Activated CD8-positive, alpha-beta T cell treated with anti-CD3 and anti-CD28 coated beads for 36 hours (primary cell): ENCODE measurements around the gene LMNB1. TPM values are rescaled to one million over a fixed set of nuclear protein-coding genes. Genes with fewer than 3 reads are reported as not detected.

Experiments
- ATAC-seq: fragments of 200-7000 bp; cut with Tn5 transposase; one replicate; pipeline ENCODE4 v1.10.0; 2021; ENCODE audit warnings: mild to moderate bottlenecking, moderate library complexity
- CTCF ChIA-PET: fragments of 350-600 bp; sonication (Branson Sonifier 250); formaldehyde crosslinking; loops from one replicate; lab custom pipeline; 2021; ENCODE audit warnings: antibody characterized with exemption; lab: Charles Lee
- POLR2A ChIA-PET: fragments of 350-600 bp; sonication (Branson Sonifier 250); formaldehyde crosslinking; loops from one replicate; lab custom pipeline; 2021; ENCODE audit warnings: antibody characterized with exemption; lab: Charles Lee
- DNase-seq: peaks from one replicate; pipeline ENCODE4 v3.0.0-alpha.2; 2020
- H3K27ac Mint-ChIP-seq: one replicate; pipeline ENCODE4 v1.8.0; 2021; ENCODE audit warnings: mild to moderate bottlenecking, mixed read lengths
- H3K27me3 Mint-ChIP-seq: one replicate; pipeline ENCODE4 v1.8.0; 2021; ENCODE audit warnings: mixed read lengths
- H3K36me3 Mint-ChIP-seq: one replicate; pipeline ENCODE4 v1.8.0; 2021; ENCODE audit warnings: low read depth, mixed read lengths
- H3K4me1 Mint-ChIP-seq: one replicate; pipeline ENCODE4 v1.8.0; 2021; ENCODE audit warnings: low read depth, mixed read lengths
- H3K4me3 Mint-ChIP-seq: one replicate; pipeline ENCODE4 v1.8.0; 2021; ENCODE audit warnings: mild to moderate bottlenecking, moderate library complexity, mixed read lengths
- H3K9me3 Mint-ChIP-seq: one replicate; pipeline ENCODE4 v1.8.0; 2021; ENCODE audit warnings: mixed read lengths
- intact Hi-C: fragments of 100-400 bp; cut with micrococcal nuclease; formaldehyde crosslinking; loops from one replicate; pipeline ENCODE4 v1.10.0; 2022
- total RNA-seq, 2 experiments: library from RNA; stranded (reverse); gene quantifications; one replicate each; pipeline ENCODE4 v1.2.3, GENCODE V29; 2021
- TF ChIP-seq, protein P1 (sequence below): fragments of 200-600 bp; IDR thresholded peaks from one replicate; pipeline ENCODE4 v1.8.0; 2022; ENCODE audit warnings: antibody characterized with exemption, mild to moderate bottlenecking

Gene LMNB1
- total RNA-seq, 2 experiments from 2014 or later = 198 TPM

DNA sequence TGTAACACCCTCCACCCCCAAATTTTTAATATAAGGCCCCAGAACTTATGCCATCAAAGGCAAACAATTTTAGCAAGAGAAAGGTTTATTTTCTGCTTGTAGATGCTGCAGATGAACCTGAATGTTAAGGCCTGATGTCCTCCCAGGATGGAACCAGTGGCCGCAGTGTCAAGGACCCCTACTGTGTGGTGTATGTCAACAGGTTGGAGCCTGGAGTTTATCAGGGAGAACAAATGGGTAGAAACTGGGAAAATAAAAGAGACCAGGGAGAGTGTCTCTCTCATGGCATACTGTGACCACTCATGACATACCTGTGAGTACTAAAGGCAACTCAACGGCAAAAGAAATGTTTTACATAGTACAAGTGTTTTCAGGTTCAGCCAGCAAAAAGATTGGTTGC is 34.5 kb upstream of the LMNB1 start:
- no peak for ATAC-seq
- Mint-ChIP-seq H3K4me3 (no peak overlapping the region), H3K27ac (no peak overlapping the region), H3K36me3 (no peaks in the 10 kb centered on the region), H3K27me3 (peaks cover 8% of the 10 kb centered on the region), H3K9me3 (no peaks in the 10 kb centered on the region), H3K4me1 (peaks cover 15% of the 10 kb centered on the region)
- no peak for DNase-seq
- ChIA-PET POLR2A (interaction anchor here (2.2 kb wide), 1 partner anchor 36 kb away, joined by 9 read pairs; the partner anchor contains the start of gene LMNB1), CTCF (no interaction called here)
- TF ChIP-seq, protein P1, sequence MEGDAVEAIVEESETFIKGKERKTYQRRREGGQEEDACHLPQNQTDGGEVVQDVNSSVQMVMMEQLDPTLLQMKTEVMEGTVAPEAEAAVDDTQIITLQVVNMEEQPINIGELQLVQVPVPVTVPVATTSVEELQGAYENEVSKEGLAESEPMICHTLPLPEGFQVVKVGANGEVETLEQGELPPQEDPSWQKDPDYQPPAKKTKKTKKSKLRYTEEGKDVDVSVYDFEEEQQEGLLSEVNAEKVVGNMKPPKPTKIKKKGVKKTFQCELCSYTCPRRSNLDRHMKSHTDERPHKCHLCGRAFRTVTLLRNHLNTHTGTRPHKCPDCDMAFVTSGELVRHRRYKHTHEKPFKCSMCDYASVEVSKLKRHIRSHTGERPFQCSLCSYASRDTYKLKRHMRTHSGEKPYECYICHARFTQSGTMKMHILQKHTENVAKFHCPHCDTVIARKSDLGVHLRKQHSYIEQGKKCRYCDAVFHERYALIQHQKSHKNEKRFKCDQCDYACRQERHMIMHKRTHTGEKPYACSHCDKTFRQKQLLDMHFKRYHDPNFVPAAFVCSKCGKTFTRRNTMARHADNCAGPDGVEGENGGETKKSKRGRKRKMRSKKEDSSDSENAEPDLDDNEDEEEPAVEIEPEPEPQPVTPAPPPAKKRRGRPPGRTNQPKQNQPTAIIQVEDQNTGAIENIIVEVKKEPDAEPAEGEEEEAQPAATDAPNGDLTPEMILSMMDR = no peak
- intact Hi-C loops = no loop called here

DNA sequence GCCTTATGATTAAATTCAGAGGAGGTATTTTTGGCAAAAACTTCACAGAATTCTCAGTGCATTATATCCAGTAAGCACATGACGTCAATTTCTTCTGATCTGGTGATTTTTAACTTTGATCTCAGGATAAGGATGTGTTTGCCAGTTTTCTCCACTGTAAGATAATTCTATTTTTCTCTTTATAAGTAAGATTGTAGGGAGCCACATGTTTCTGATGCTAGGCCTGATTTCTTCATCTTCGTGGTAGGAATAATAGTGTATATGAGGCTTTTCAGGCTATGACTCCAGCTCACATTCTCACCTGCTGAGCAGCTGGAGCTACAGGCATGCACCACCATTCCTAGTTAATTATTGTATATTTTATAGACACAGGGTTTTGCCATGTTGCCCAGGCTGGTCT is 32.1 kb upstream of the LMNB1 start:
- intact Hi-C loops = loop anchor here (5.0 kb wide), 2 partner anchors 37 to 58 kb away; no protein-coding TSS in a partner anchor
- ATAC-seq = no peak
- POLR2A ChIA-PET = interaction anchor here (4.5 kb wide), 1 partner anchor 32 kb away, joined by 50 read pairs; the partner anchor contains the start of gene LMNB1
- Mint-ChIP-seq H3K36me3 (no peaks in the 10 kb centered on the region), H3K4me1 (peaks cover 29% of the 10 kb centered on the region), H3K9me3 (no peaks in the 10 kb centered on the region), H3K27me3 (peaks cover 5% of the 10 kb centered on the region), H3K27ac (no peak overlapping the region), H3K4me3 (no peak overlapping the region)
- CTCF ChIA-PET = interaction anchor here (0.8 to 1.5 kb wide), 3 partner anchors 13 to 35 kb away, joined by 3 read pairs; partner anchors contain the start of gene LMNB1
- TF ChIP-seq, protein P1 = no peak
- no peak for DNase-seq

DNA sequence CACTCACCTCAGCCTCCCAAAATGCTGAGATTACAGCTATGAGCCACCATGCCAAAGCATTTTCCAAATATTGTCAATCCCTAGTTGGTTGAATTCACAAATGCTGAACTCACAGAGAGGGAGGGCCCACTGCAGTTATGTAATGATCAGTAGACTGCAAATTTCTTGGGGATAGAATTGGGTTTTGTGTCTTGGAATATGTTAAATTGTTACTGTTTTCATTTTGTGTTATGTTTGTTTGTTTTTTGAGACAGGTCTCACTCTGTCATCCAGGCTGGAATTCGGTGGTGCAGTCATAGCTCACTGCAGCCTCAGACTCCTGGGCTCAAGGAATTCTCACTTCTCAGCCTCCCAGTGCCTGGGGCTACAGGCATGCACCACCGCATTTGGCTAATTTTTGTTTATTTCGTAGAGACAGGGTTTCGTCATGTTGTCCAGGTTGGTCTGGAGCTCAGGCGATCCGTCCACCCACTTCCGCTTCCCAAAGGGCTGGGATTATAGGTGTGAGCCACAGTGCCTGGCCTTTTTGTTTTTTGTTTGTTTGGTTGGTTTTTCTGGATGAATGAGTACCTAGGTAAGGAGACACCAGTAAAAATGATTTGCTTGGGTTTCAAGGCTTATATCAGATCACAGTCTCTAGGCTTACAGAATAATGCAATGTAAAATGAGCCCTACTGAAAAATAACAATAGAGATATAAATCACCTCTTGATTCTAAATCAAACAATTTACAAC is 31.5 kb upstream of the LMNB1 start:
- Mint-ChIP-seq H3K36me3 (no peaks in the 10 kb centered on the region), H3K9me3 (no peaks in the 10 kb centered on the region), H3K4me3 (no peak overlapping the region), H3K4me1 (peaks cover 30% of the 10 kb centered on the region), H3K27me3 (peaks cover 4% of the 10 kb centered on the region), H3K27ac (no peak overlapping the region)
- TF ChIP-seq, protein P1 = no peak
- POLR2A ChIA-PET = interaction anchor here (1.4 to 4.5 kb wide), 2 partner anchors 31 to 35 kb away, joined by 3 to 50 read pairs; partner anchors contain the start of gene LMNB1
- intact Hi-C loops = loop anchor here (5.0 kb wide), 2 partner anchors 37 to 58 kb away; no protein-coding TSS in a partner anchor
- ATAC-seq (no peak), DNase-seq (no peak)
- CTCF ChIA-PET = interaction anchor here (0.8 to 1.5 kb wide), 3 partner anchors 13 to 35 kb away, joined by 3 read pairs; partner anchors contain the start of gene LMNB1

DNA sequence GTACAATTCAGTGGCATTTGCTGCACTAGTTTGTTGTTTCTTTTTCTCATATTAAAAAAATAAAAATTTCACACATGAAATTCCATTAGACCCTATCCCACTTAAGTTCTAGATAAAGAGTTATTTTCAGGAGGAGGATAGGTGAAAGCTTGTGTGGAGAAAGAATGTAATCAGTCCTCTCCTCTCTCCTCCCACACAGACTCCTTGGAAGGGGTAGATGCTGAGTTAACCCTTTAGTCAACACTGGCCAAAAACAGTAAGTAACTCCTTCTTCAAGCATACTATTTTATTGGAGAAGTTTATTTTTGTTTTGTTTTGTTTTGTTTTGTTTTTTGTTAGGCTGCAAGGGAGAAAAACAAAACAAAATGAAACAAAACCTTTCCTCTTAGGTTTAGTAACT is 30.6 kb upstream of the LMNB1 start:
- Mint-ChIP-seq H3K4me1 (peaks cover 34% of the 10 kb centered on the region), H3K27me3 (peaks cover 3% of the 10 kb centered on the region), H3K36me3 (no peaks in the 10 kb centered on the region), H3K27ac (no peak overlapping the region), H3K9me3 (no peaks in the 10 kb centered on the region), H3K4me3 (no peak overlapping the region)
- intact Hi-C loops = loop anchor here (5.0 kb wide), 2 partner anchors 36 to 59 kb away; no protein-coding TSS in a partner anchor
- TF ChIP-seq, protein P1 = no peak
- ChIA-PET CTCF (interaction anchor here (2.0 to 2.1 kb wide), 2 partner anchors 32 to 34 kb away, joined by 10 to 12 read pairs; no protein-coding TSS in a partner anchor), POLR2A (interaction anchor here (1.0 to 4.5 kb wide), 4 partner anchors 10 to 34 kb away, joined by 3 to 50 read pairs (median 4); partner anchors contain the start of gene LMNB1)
- DNase-seq (no peak), ATAC-seq (no peak)
